HepG2 (cell line): ENCODE results near the gene HIPK3. TPM values are rescaled to one million over a fixed set of nuclear protein-coding genes. Genes with fewer than 3 reads are reported as not detected.
A peak's percentile ranks its signal among the peaks of the same experiment; 100 is the strongest.

Experiments
- ATAC-seq: fragments of 200-7000 bp; cut with Tn5 transposase; 3 replicates; pipeline ENCODE4 v1.9.1; 2020; ENCODE audit warnings: mild to moderate bottlenecking, moderate library complexity
- BruUV-seq: library from RNA; stranded (reverse); fragments of 400-500 nt; replicated peaks from 2 replicates; lab custom pipeline; 2021; lab: Mats Ljungman, UMichigan
- CTCF ChIA-PET: fragments of 300-600 bp; formaldehyde crosslinking; extraction: SDS; loops from one replicate; lab custom pipeline; 2021; ENCODE audit warnings: low total read pairs, inconsistent platforms, low intra/inter-chr PET ratio; lab: Yijun Ruan, JAX
- POLR2A ChIA-PET: fragments of 350-600 bp; sonication (Branson Sonifier 250); formaldehyde crosslinking; loops from one replicate; lab custom pipeline; 2020; ENCODE audit warnings: antibody characterized with exemption, inconsistent platforms; lab: Yijun Ruan, JAX
- DNase-seq: peaks from one replicate; pipeline ENCODE4 v3.0.0-alpha.2; 2015; ENCODE audit warnings: low spot score
- FAIRE-seq: peaks from 3 replicates; lab custom pipeline; 2011; peaks lifted over from hg19 to GRCh38; lab: Jason Lieb, UNC
- H2AFZ ChIP-seq: one replicate; pipeline ENCODE4 v1.6.1; 2011; ENCODE audit warnings: low read length, inconsistent platforms
- H3K27ac ChIP-seq: fragments of 300-600 bp; 3 replicates; pipeline ENCODE4 v1.8.0; 2011; ENCODE audit warnings: mixed run types, mild to moderate bottlenecking, mixed read lengths, low read length, inconsistent platforms; ENCODE audit not compliant: insufficient read depth; ENCODE audit errors: extremely low read length
- H3K27me3 ChIP-seq, 2 experiments: fragments of 200-600 bp in 1 of 2; 2 replicates in 1 of 2; 3 replicates in 1 of 2; pipeline versions ENCODE4 v1.6.0 to v1.8.0; 2011; ENCODE audit warnings: low read length in 2 of 2, mild to moderate bottlenecking in 2 of 2, moderate library complexity in 2 of 2, inconsistent platforms in 1 of 2; ENCODE audit not compliant: insufficient read depth in 2 of 2, control insufficient read depth in 1 of 2
- H3K36me3 ChIP-seq, 2 experiments: fragments of 200-600 bp in 1 of 2; replicated peaks in 1 of 2; 2 replicates in 1 of 2; 3 replicates in 1 of 2; pipeline versions ENCODE4 v1.5.1 to v1.8.0; 2011; ENCODE audit warnings: low read length in 2 of 2, inconsistent platforms in 1 of 2; ENCODE audit not compliant: insufficient read depth in 2 of 2, control insufficient read depth in 1 of 2
- H3K4me1 ChIP-seq: 2 replicates; pipeline ENCODE4 v1.5.1; 2012; ENCODE audit warnings: low read length, inconsistent platforms; ENCODE audit not compliant: insufficient read depth
- H3K4me2 ChIP-seq: 2 replicates; pipeline ENCODE4 v1.6.0; 2011; ENCODE audit warnings: low read depth, low read length, inconsistent platforms
- H3K4me3 ChIP-seq, 3 experiments: fragments of 200-600 bp in 1 of 3; sonication (generic), shearing (Covaris generic) in 1 of 3; replicated peaks in 1 of 3; 2 replicates each; pipeline ENCODE4 v1.5.1; 2011 to 2016; ENCODE audit warnings: low read length in 3 of 3, inconsistent platforms in 2 of 3, low read depth in 2 of 3, mild to moderate bottlenecking in 2 of 3, control low read depth in 1 of 3, mixed read lengths in 1 of 3; ENCODE audit not compliant: insufficient read depth in 1 of 3
- H3K79me2 ChIP-seq: one replicate; pipeline ENCODE4 v1.6.1; 2011; ENCODE audit warnings: low read length, inconsistent platforms; ENCODE audit not compliant: insufficient read depth
- H3K9ac ChIP-seq: 2 replicates; pipeline ENCODE4 v1.6.0; 2011; ENCODE audit warnings: mild to moderate bottlenecking, low read depth, low read length, inconsistent platforms; ENCODE audit not compliant: insufficient read depth
- H3K9me3 ChIP-seq: 2 replicates; pipeline ENCODE4 v1.5.1; 2012; ENCODE audit warnings: mild to moderate bottlenecking, low read length
- H4K20me1 ChIP-seq: 2 replicates; pipeline ENCODE4 v1.6.0; 2011; ENCODE audit warnings: inconsistent platforms, mild to moderate bottlenecking, low read length, moderate library complexity; ENCODE audit not compliant: insufficient read depth
- ARHGAP35 ChIP-seq: sonication (generic); formaldehyde crosslinking; IDR thresholded peaks from 2 replicates; pipeline ENCODE4 v1.9.0; 2022; ENCODE audit warnings: mild to moderate bottlenecking, inconsistent platforms, moderate library complexity, missing genetic modification reagents, borderline replicate concordance
- CEBPZ ChIP-seq: IDR thresholded peaks from 2 replicates; pipeline ENCODE4 v1.6.1; 2012; ENCODE audit warnings: low read length, improper control_type of control experiment
- ELF3 ChIP-seq: IDR thresholded peaks from 2 replicates; pipeline ENCODE4 v1.6.1; 2016; ENCODE audit warnings: missing genetic modification reagents, missing compliant biosample characterization
- HNF4A ChIP-seq: sonication (generic); formaldehyde crosslinking; IDR thresholded peaks from 2 replicates; pipeline ENCODE4 v1.4.0; 2020; ENCODE audit warnings: missing genetic modification reagents
- HOMEZ ChIP-seq: IDR thresholded peaks from 2 replicates; pipeline ENCODE4 v1.6.1; 2016; ENCODE audit warnings: low read depth
- KLF16 ChIP-seq, 2 experiments: sonication (generic) in 1 of 2; formaldehyde crosslinking in 1 of 2; IDR thresholded peaks; 2 replicates each; pipeline versions ENCODE4 v1.6.1 to v1.8.0; 2016 to 2023; ENCODE audit warnings: missing genetic modification reagents in 2 of 2, missing compliant biosample characterization in 1 of 2
- KMT2A ChIP-seq: sonication (generic); formaldehyde crosslinking; IDR thresholded peaks from 2 replicates; pipeline ENCODE4 v1.4.0; 2020; ENCODE audit warnings: missing genetic modification reagents
- NCOR1 ChIP-seq: fragments of 200-600 bp; sonication (generic); IDR thresholded peaks from 2 replicates; pipeline ENCODE4 v1.7.0; 2017; ENCODE audit warnings: antibody characterized with exemption, low read length, borderline replicate concordance
- NFAT5 ChIP-seq: sonication (generic); formaldehyde crosslinking; IDR thresholded peaks from 2 replicates; pipeline ENCODE4 v1.4.0; 2020; ENCODE audit warnings: missing genetic modification reagents
- RCOR2 ChIP-seq: IDR thresholded peaks from 2 replicates; pipeline ENCODE4 v1.6.1; 2016; ENCODE audit warnings: missing biosample characterization, missing genetic modification reagents
- SNAPC2 ChIP-seq: sonication (generic); formaldehyde crosslinking; IDR thresholded peaks from 2 replicates; pipeline ENCODE4 v1.8.1; 2022; ENCODE audit warnings: mild to moderate bottlenecking, missing genetic modification reagents
- SNAPC5 ChIP-seq: sonication (generic); formaldehyde crosslinking; IDR thresholded peaks from 2 replicates; pipeline ENCODE4 v1.8.1; 2023; ENCODE audit warnings: mild to moderate bottlenecking, missing genetic modification reagents, borderline replicate concordance
- ZNF557 ChIP-seq: sonication (generic); formaldehyde crosslinking; IDR thresholded peaks from 2 replicates; pipeline ENCODE4 v1.4.0; 2020; ENCODE audit warnings: missing genetic modification reagents
- ZNF775 ChIP-seq: sonication (generic); formaldehyde crosslinking; IDR thresholded peaks from 2 replicates; pipeline ENCODE4 v1.4.0; 2020; ENCODE audit warnings: missing genetic modification reagents, mild to moderate bottlenecking, moderate library complexity, borderline replicate concordance
- ZNF780A ChIP-seq: sonication (generic); formaldehyde crosslinking; IDR thresholded peaks from 2 replicates; pipeline ENCODE4 v1.8.0; 2022; ENCODE audit warnings: mild to moderate bottlenecking, missing genetic modification reagents, moderate library complexity
- WGBS: methylation state at CpG from one replicate; pipeline ENCODE4 v1.1.6; 2017; ENCODE audit warnings: low lambda C conversion rate; 5-methylcytosine and 5-hydroxymethylcytosine counted together
- in situ Hi-C: cut with HindIII; loops from 2 replicates; pipeline ENCODE4 v1.10.0; 2017; ENCODE audit warnings: low pct_unique_long_range_greater_than_20kb; ENCODE audit not compliant: extremely low pct_ligation_motif_present
- intact Hi-C: fragments of 100-400 bp; cut with micrococcal nuclease; formaldehyde crosslinking; loops from one replicate; pipeline ENCODE4 v1.10.0; 2022; ENCODE audit not compliant: unreplicated experiment
- polyA plus RNA-seq, 8 experiments: library from polyadenylated mRNA; depleted of rRNA in 3 of 8; stranded (reverse) in 7 of 8; unstranded in 1 of 8; fragments of >200 nt; fragmentation: Illumina TruSeq in 4 of 8; extraction: Trizol in 4 of 8; gene quantifications; 2 replicates each; pipeline versions ENCODE4 v1.2.1 to v1.2.3, GENCODE V29; 2011 to 2016; ENCODE audit warnings: low read depth in 4 of 8, missing spikeins in 1 of 8, mixed read lengths in 1 of 8; ENCODE audit not compliant: insufficient read depth in 1 of 8
- total RNA-seq, 5 experiments: library from RNA; depleted of rRNA; stranded (reverse); fragments of >200 nt; fragmentation: Illumina TruSeq; extraction: Trizol; gene quantifications; 2 replicates each; pipeline ENCODE4 v1.2.3, GENCODE V29; 2016; ENCODE audit warnings: low read depth in 1 of 5

Gene HIPK3
- total and polyA plus RNA-seq, 2 of the 13 experiments (the other 11 are each of a cell fraction or from before 2014, with no cell fraction given) = 20.5 to 44.3 TPM

- BruUV-seq = no TSS peak
- H3K79me2 ChIP-seq = no peaks in the 10 kb centered on the region
- CTCF ChIA-PET = no interaction called here
- H3K27me3 ChIP-seq = no peaks in the 10 kb centered on the region; a peak in 1 of 5 replicates
- intact Hi-C loops (no loop called here), in situ Hi-C loops (no loop called here)
- no peak overlapping the region for H3K27ac ChIP-seq
- H3K9ac ChIP-seq = no peak overlapping the region
- no peaks in the 10 kb centered on the region for H3K36me3 ChIP-seq
- H3K9me3 ChIP-seq = no peaks in the 10 kb centered on the region
- DNase-seq (peak; percentile 25), ATAC-seq (peak; percentile 68), FAIRE-seq (no peak)
- H3K4me3 ChIP-seq = no peak overlapping the region
- H4K20me1 ChIP-seq = no peaks in the 10 kb centered on the region
- peaks cover 11% of the 10 kb centered on the region; the same call in 1 of the 2 replicates for H3K4me1 ChIP-seq
- peak overlapping the region; percentile 45 for H3K4me2 ChIP-seq
- 16% methylated on average over 6 of the region's 6 CpGs for WGBS
- no peak overlapping the region for H2AFZ ChIP-seq
- POLR2A ChIA-PET = no interaction called here
- TF ChIP-seq RCOR2 (CRISPR knock-in tag) (no peak), NFAT5 (CRISPR knock-in tag) (no peak), HNF4A (CRISPR knock-in tag) (peak; percentile 36), ZNF775 (CRISPR knock-in tag) (no peak), ZNF557 (CRISPR knock-in tag) (peak; percentile 72; the same call in 1 of the 2 replicates), KLF16 (CRISPR knock-in tag; IDR thresholded peaks at IDR 0.05) (no peak), SNAPC2 (CRISPR knock-in tag) (no peak), NCOR1 (no peak), ZNF780A (CRISPR knock-in tag) (no peak), CEBPZ (no peak), KMT2A (CRISPR knock-in tag) (no peak), SNAPC5 (no peak), HOMEZ (CRISPR knock-in tag) (peak; percentile 75; the same call in 1 of the 2 replicates), ARHGAP35 (CRISPR knock-in tag) (no peak), ELF3 (CRISPR knock-in tag) (0 out of 2 replicates have a peak, but pooled peaks have one; percentile 32)
These were observed 8.7 kb upstream of the HIPK3 start for GRCh38 chr11:33248416-33248971.
